HG03135 (cell line): Measurements from ENCODE around the gene ROBO3.

Experiments
- ATAC-seq: cut with Tn5 transposase; IDR thresholded peaks from one replicate; pipeline ENCODE4 v1.9.1; 2021; ENCODE audit warnings: mild to moderate bottlenecking, moderate library complexity; ENCODE audit not compliant: unreplicated experiment

Gene ROBO3

DNA sequence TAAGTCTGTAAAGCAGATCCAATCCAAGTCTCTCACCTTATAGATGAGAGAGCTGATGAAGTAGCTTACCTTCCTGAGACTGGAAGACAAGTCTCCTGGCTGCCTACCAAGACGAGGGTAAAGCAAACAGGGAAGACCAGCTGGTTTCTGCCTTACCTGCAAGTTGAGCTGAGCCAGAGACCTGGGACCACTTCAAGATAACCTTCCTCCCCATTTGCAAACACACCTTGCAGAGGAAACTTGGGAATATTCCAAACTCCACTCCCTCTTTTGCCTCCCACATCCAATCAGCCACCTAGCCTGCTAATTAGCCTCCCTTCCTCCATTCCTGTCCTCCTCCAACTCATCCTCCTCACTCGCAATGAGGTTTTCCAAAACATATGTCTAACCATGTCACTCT is 23.4 kb upstream of the ROBO3 start:
- no peak for ATAC-seq

DNA sequence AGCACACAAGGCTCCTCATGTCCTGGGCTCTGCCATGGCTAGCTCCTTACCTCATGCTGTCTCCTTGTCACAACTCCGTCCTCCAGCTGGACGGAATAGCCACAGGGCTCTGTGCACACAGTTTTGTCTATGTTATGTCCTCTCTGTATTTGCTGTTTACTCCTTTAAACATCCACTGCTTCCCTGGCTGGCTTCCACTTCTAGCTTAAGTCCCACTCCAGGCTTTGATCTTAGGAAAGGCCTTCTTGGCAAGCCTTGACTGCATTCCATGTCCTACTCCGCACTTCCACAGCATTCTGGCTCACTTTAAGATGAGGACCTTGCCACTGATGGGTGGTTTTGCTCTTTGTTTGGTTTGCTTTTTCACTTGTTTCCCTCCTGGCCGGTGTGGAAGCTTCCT is 22.9 kb upstream of the ROBO3 start:
- ATAC-seq: no peak

DNA sequence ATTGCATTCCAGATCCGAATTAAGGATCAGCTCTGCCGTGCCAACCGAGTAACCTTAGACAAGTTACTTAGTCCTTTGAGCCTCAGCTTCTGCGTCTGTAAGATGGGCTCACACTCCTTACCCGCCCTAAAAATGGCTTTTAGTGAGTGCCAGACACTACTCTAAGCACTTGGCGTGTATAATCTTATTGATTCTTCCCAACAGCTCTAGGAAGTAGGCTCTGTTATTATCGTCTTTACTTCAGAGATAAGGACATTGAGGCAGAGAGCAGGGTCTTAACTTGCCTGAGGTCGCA is 21.7 kb upstream of the ROBO3 start:
- ATAC-seq: no peak

DNA sequence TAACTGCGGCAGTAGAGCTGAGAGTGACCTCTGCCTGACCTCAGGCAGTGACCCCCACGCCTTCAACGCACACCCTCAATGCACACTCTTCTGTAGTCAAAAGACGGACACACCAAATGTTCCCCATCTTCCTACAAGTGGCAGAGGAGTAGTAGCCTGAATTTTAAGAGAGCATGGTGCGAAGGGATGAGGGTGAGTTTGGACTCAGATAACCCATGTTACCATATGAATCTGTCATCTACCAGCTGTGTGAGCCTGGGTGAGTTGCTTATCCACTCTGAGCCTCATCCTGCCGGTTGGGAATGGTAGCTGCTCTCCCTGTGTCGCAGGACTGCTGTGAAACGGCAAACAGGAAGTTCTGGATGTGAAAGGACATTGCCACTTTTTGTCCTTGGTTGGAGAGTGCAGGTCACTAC is 20.6 kb upstream of the ROBO3 start:
- no peak for ATAC-seq

DNA sequence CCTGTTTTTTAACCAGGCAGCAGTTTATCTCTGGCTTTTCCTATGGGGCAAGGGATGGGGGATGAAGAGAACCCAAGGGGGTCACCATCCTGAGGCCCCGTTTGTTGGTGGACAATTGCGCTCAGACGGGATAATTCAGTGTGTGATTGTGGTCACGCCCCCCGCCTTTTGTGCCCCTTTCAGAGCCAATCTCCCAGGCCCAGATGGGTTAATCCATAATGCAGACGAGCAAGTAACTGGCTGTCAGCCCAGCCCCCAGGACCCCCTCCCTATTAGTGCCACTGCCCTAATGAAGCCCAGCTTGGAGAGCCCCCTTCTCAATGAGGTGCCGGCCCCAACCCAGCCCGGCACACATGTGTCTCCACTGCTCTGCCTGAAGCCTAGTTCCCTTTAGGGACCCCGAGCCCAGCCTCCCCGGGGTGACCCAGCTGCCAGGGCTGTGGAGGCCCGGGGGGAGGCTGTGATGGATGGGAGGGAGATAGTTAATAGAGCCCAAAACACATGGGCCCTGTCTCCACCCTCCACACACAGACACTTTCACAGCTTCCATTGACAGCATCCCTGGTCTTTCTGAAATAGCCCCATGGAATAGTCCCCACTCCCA is 19.1 kb upstream of the ROBO3 start:
- no peak for ATAC-seq

DNA sequence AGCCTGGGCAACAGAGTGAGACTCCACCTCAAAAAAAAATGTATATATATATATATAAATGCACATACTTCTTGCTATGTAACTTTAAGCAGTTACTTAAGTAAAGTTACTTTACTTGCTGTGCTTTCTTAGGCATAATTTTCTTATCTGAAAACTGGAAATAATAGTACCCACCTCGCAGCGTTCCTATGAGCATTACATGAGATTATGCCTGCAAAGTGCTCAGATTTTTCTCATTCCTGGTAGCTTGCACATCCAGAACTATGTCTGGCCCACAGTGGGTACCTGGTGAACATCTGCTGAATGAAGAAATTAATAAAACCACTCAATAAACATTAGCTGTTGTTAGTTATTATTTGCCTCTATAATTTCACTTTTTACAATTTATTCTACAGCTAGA is 6.1 kb upstream of the ROBO3 start:
- no peak for ATAC-seq

DNA sequence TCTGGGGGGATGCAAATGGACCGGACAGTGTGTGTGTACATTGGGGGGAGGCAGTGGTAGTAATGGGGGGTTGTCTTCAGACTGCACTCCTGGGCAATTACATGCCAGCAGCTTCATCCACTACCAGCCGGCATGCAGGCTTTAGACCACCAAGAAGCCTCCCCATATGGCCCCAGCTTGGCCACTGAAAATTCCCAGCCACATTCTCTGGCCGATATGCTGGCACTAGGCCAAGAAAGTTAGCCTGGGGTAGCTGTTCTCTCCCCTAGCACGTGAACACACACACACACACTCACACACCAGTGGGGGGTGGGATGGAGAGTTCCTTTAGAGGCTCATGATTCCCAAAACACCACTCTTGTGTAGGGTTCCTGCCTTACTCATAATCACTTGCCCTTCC is 3.6 kb upstream of the ROBO3 start:
- ATAC-seq: no peak

DNA sequence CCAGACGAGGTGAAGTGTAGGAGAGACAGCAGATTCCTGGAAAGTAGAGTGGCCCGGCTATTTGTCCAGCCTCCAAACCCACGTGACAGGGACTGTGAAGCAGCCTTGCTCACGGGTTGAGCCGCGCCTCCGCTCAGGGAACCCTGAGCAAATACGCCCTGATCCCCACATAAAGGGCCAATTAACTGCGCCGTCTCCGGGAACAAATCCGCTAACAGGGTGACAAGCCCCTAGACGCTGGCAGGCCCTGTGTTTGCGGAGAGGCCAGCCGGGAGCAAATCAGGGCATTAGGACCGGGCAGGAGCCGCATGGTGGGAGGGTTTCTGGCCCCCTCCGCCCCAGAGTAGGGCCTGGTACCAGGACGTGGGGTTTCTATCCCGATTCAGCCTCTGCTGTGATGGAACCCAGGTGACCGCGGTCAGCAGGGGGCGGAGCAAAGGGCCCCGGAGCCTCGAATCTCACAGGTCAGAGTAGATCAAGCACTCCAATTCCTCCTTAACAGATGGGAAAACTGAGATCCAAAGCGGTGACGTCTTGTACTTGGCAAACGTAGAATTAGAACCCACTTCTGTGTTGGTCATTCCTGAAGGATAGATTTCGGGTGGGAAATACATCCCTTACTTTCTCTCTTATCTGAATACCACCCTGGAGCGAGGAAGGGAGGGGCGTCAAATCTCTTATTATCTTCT is 2.0 kb upstream of the ROBO3 start:
- no peak for ATAC-seq

DNA sequence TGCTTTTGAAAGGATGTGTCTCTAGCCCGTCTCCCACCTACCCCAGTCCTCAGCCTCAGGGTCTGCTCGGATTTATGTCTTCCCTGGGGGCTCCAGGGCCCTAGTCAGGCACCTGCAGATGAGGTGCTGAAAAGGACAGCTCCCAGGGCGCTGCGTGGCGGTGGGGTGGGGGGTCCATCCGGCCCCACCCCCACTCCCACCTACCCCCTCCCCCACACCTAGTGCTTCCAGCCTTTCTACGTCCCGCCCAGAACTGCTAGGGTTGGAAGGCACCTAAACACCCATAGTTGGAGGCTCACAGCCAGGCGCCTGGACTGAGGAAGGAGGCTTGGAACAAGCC is 1.4 kb upstream of the ROBO3 start:
- ATAC-seq: no peak

DNA sequence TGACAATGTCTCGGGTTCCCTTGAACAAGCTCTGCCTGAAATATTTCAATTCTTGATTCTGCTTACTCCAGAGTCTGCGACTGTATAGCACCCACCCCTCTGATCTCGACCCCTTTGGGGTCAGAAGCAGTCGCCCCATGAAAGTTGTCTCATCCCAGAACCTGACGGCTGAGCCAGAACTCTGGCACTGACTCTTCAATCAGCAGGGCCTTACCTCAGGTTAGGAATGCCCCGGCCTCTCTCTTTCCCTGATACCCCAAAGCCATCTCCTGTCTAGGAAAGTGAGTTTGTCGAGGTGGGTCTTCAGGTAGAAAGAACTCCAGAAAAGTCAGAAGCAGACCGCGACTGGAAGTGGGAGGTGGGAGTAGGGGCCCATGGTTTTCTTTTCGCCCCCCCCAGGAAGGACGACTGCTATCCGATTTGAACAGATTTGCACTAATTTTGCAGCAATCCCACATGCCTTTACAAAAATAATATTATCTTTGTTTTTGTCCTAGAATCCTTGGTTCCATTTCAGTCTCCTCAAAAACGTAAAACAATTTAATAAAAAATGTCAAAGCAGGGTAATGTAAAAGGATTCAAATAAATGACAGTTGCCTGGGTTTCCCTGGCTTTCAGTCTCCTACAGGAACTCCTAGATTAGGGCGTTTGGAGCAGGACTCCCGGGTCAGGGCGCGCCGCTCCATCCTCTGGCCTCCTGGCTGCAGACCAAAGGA is 898 bp upstream of the ROBO3 start:
- no peak for ATAC-seq

DNA sequence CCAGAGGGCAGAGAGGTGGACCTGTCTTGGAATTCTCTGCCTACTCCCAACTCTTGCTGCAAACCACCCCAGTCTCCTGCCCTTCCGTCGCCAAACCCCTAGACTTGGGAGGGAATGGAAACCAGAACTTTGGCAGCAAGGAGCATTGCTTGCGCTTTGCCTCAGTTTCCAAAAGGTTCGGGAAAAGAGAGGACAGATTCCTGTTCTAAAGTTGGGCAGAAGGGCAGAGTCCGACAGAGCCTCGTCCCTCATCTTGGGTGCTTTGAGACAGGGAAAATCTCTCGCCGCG is 396 bp upstream of the ROBO3 start:
- ATAC-seq: no peak

DNA sequence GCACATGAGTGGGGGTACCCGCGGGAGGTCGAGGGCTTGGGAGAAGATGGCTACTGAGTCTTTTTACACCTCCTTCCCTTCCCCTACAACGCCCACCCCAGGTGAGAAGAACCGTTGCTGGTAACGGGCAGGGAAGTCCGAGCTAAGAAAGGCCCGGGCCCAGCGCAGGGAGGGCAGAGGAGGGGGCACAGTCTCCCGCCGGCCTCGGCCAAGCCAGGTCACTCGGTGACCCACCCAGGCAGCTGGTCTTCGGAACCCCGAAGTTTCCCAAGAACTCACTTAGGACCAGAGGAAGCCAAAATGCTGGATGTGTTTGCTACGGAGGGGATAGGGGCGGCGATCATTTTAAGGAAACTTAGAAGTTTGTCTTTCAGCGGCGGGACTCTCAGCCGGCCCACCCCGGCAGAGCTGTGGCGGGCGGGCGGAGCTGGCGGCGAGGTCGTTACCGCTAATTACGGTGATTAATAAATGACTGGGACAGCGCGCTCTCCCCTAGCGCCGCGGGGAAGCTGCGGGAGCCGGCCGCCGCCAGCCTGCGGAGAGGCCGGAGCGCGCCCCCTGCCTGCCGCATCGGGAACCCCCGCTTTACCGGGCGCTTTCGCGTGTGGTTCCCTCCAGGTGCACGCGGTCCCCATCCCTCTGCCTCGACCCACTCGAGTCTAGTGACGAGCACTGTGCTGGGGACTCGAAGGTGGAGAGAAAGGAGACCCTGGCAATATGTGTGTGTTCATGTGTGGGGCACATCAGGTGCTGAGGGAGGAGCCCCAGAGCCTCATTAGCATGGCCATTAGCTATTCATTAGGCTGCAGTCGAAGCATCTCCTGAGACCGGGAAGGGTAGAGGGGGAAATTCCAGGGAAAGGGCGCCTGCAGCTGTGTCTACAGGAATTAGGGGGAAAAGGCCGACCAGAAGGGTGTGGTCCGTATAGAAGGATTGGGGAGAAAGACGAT is 945 bp downstream of the ROBO3 start:
- ATAC-seq: no peak

DNA sequence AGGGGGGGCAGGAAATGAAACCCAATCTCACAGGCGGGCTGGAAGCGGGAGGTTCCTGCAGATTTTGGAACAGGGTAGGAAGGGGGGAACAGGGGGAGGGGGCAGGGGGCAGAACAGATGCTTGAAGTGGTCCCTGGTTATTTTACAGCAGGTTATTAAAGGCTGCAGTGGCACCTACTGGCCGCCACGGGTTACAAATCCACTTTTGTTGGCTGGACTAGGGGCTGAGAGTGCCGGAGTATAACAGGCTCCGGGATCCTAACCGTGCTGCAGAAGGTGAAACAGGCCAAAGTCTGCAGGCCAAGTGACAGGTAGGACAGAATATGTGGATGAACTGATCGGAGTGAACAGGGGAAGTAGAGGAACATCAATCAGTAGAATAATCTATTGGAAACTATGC is 2.5 kb downstream of the ROBO3 start:
- ATAC-seq: no peak

DNA sequence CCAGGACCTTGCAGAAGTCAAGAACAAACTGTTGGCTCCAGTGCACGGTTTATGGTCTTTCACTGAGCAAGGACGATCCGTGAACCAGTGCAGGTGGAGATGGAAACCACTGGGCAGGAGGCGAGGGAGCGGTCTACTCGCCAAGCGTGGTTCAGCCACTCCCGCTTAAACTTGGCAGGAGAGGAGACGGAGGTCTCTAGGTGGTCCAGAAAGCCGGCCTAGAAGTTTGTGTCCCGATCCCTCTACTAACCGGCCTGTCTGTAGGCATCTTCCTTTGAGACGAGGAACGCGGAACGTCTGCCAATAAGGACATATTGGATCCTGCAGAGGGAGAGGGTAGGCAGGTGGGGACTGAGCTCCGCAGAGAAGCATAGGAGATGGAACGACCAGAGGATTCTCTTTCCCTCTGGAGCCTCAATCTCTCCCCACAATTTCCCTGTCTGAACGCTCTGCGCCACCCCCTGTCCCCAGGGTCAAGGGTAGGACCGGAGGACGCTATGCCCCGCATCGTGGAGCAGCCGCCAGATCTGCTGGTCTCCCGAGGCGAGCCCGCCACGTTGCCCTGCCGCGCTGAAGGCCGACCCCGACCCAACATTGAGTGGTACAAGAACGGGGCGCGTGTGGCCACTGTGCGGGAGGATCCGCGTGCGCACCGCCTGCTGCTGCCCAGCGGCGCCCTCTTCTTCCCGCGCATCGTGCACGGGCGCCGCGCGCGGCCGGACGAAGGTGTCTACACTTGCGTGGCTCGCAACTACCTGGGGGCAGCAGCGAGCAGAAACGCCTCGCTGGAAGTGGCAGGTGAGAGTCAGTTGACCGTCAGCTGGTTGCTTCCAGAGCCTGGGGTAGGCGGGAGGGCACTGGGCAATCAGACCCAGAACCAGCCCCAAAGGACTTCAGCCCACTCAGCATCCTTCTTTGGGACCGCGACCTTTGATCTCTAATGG is 3.4 kb downstream of the ROBO3 start:
- no peak for ATAC-seq

DNA sequence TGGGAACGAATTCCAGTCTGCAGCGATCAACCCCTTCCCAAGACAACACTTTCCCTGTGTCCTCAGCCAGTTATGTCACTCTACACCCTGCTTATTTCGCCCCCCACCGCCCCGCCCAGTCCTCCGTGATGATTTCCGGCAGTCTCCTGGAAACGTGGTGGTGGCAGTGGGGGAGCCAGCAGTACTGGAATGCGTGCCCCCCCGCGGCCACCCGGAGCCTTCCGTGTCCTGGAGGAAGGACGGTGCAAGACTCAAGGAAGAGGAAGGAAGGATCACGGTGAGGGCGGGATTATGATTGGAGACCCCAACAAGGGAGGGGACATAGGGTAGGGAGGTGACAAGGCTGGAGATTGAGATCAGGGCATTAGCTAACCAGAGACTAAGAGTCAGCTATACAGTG is 4.1 kb downstream of the ROBO3 start:
- ATAC-seq: no peak

DNA sequence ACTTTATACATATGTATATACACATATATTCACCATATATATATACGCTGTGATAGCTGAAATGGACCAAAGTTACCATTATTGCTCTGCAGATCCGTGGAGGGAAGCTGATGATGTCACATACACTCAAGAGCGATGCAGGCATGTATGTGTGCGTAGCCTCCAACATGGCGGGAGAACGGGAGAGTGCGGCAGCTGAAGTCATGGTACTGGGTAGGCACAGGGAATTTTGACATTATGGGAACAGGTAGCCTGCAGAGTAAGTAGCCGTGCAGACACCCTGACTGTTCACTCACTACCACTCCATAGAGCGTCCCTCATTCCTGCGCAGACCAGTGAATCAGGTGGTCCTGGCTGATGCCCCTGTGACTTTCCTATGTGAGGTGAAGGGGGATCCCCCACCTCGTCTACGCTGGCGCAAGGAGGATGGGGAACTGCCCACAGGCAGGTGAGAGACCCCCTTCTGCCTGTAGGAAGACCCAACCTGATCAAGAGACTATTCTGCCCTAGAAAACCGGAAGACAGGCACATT is 4.7 kb downstream of the ROBO3 start:
- no peak for ATAC-seq

DNA sequence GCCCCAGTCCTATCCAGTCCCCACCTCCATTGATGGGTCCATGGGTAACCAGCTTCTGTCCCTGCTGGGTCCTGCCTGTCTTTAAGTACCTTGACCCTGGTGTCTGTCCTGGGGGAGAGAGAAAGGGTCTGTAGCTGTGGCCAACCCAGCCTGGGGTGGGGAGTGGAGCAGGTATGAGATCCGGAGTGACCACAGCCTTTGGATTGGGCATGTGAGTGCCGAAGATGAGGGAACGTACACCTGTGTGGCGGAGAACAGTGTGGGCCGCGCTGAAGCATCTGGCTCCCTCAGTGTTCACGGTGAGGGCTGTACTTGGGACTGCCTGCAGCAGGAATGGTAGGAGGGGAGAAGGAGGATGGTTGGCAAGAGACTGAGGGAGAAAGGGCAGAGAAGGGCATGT is 5.2 kb downstream of the ROBO3 start:
- ATAC-seq: no peak

DNA sequence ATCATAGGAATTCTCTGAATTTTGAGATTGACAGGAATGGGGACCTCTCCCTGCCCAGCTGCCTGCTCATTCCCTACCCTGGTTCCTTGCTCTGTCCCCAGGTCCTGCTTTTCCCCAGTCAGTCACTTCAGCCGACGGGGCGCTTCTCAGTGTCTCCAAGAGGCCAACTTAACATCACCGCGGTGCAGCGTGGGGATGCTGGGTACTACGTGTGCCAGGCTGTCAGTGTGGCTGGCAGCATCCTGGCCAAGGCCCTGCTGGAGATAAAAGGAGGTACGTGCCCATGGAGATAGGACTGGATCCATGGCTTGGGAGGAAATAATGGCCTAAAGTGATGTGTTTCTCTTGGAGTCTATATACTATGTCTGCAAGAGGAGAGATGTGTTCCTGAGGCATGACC is 7.0 kb downstream of the ROBO3 start:
- no peak for ATAC-seq

DNA sequence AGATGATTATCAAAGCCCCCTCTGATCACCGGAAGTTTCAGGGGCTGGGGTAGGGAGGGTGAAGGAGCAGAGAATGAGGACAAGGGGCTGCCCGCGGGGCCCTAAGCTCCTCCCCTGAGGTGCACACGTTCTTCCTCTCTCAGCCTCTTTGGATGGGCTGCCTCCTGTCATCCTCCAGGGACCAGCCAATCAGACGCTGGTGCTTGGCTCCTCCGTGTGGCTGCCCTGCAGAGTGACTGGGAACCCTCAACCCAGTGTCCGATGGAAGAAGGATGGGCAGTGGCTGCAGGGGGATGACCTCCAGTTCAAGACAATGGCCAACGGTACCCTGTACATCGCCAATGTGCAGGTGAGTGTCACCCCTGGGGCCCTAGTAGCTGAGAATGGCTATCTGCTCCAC is 7.5 kb downstream of the ROBO3 start:
- no peak for ATAC-seq

DNA sequence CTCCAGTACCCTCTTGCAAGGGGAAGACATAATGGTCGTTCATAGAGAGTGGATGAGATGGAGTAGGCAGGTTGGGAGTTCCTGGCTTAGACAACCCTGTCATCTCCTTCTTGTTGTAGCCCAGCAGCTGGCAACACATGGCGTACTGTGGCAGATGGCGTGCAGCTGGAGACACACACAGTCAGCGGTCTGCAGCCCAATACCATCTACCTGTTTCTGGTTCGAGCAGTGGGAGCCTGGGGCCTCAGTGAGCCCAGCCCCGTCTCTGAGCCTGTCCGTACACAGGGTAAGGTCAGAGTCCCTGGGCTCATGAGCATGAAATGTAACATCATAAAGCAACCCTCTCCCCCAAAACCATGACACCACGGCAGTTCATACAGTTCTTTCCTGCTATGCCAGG is 8.7 kb downstream of the ROBO3 start:
- no peak for ATAC-seq
